Activated T-cell treated with anti-CD3 and anti-CD28 coated beads for 24 hours (primary cell): Measurements from ENCODE around the gene HSD3B7.
"Not testable (repeated sequence)": the region's sequence is repeated elsewhere in the genome, so short reads cannot be mapped to it uniquely, and the experiment has no call there.

Source experiments
- DNase-seq: peaks from one replicate; pipeline ENCODE4 v3.0.0-alpha.2; 2020; ENCODE audit warnings: low read depth

HSD3B7 gene

DNA sequence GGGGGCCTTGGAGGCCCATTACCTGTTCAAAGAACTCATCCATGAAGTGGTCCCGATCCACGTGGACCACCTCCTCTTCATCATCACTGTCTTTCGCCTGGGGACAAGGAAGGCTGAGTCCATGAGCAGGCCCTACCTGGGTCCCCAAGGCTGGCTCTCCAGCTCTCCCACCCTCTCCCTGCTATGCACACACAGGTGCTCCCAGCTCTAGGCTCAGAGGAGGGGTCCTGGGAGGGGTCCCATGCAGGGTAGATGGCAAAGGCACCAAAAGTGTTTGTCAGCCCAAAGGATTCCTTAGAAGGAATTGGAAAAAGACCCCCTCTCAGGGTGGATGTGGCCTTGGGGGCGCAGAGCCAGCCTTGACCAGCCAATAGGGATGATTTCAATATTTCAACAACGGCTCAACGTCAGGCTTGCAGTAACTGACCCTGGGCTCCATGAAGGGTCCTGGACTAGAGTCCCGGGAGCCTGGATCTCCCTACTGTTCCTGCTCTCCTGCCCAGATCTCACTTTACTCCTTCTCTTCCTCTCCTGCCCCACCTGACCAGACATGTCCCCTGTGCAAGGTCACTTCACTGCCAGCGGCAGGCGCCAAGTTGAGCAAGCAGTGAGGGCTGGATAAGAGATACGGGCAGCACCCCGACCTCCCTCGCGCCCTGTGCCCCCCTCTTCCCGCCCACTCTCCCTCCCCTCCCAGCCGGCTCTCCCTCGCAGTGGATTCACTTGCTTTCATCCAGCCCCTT is 16.7 kb downstream of the HSD3B7 start:
- no peak for DNase-seq

DNA sequence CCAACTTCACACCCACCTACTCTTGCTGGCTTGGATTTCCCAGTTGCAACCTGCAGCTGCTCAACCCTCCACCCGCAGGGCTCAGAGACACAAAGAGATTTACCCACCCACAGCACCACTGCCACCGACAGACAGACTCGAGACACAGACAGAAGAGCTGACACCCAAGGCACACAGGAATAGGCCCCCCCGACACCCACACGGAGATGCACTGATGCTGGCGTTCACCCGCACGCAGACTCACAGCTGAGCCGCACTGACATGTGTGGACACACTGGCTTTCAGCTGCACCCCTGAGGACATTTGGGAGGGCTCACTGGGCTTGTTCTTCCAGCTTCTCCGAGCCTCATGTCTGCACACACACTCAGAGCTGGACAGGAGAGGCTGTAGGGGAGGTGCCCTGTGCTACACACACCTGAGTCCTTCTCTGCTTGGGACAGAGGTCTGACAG is 17.3 kb downstream of the HSD3B7 start:
- DNase-seq = no peak

DNA sequence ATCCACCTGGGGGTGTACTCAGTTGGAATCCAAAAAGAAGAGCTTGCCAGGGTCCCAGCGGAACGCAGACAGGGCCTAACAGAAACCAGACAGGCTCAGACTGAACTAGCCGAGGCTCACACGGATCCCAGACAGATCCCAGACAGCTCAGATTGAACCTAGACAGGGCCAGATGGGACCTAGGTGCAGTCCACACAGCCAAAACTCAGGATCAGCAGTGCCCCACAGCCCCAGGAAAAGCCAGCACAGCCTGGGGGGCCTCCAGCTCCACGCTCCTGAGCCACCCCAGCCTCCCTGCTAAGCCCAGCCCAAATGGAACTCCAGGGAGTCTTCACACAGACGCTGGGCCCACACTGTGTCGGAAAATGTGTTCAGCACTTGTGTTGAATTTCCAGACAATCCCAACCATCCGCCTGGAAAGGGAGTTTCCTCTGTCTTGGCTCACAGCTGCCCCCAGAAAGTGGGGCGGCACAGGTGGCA is 17.9 kb downstream of the HSD3B7 start:
- no peak for DNase-seq

DNA sequence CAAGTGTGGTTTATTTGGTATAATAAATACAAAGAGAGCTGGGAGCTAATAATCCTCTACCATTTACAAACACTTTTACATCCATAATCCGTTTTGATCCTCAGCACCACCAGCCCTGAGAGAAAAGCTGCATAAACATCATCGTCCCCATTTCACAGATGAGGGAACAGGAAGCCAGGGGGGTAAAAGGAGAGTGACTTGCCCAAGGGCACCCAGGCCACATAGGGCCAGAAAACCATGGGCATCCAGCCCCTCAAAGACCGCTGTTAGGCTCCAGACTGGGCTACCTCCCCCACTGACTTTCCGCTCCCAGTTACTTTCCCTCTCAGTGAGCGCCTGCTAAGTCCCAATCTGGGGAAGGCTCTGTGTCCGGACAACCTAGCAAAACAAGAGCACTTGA is 18.7 kb downstream of the HSD3B7 start:
- no peak for DNase-seq

DNA sequence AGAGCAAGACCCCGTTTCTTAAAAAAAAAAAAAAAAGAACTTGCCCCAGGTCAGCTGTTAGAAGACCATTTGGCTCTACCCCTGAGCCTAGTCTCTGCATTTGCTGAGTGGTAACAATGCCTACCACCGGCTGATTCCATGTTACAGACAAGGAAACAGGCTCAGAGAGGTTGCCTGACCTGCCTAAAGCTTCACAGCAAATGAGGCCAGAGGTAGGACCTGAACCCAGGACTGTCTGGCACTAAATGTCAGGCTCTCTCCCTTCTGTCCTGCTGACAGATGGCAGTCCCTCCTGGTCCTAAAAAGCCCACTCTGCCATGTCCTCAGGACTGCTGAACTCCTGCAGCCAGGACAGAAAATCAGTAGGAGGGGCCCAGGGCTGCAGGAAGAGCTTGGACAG is 19.7 kb downstream of the HSD3B7 start:
- DNase-seq = no peak

DNA sequence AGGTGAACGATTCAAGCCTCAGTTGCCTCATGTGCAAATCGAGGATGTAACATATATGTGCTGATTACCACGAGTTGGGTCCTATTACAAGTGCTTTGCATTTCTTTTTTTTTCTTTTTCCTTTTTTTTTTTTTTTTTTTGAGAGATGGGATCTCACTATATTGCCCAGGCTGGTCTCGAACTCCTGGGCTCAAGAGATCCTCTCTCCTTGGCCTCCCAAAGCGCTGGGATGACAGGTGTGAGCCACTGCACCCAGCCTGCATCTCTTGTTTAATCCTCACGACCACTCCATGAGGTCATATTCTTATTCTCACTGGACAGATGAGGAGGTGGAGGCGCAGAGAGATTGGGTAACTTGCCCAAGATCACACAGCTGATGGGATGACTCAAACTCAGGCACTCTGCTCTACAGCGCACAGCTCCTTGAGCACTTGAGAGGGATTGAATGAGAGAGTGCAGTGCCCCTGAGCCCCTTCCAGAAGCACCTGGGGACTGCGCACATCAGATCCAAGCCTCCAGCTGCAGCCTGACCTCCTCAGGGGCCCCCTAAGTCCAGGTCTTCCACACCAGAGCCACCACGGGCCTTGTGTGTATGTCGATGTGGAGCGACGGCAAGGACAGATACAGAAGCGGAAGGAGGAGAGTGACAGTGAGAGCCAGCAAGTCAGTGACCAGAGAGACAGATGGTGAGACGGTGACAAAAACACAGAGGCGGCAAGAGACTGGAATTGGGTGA is 20.5 kb downstream of the HSD3B7 start:
- DNase-seq = no peak

DNA sequence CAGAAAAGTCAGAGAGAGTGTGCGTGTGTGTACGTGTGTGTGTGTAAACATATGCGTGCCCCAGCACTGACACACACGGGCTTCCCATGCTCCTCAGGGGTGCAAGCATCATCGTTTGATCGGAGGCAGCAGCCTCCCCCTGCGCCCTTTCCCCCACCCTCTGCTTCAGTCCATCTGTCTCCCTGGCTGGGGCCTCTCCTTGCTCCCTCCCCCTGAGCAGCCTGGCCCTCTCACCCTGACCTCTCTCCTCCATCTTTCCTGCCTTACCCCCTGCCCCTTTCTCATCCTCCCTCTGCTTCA is 21.0 kb downstream of the HSD3B7 start:
- DNase-seq = no peak

DNA sequence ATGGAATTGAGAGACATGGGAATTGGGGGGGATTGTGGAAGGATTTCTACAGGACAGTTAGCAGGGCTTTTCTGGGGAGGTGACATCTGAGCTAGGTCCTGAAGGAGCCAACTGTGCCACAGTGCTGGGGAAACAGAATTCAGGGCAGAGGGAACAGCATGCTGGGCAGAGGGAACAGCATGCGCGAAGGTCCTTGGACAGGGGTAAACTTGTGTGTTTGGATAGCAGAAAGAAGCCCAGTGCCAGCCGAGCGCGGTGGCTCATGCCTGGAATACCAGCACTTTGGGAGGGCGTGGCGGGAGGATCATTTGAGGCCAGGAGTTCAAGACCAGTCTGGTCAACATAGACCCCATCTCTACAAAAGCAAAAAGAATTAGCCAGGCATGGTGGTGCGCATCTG is 21.6 kb downstream of the HSD3B7 start:
- DNase-seq = no peak

DNA sequence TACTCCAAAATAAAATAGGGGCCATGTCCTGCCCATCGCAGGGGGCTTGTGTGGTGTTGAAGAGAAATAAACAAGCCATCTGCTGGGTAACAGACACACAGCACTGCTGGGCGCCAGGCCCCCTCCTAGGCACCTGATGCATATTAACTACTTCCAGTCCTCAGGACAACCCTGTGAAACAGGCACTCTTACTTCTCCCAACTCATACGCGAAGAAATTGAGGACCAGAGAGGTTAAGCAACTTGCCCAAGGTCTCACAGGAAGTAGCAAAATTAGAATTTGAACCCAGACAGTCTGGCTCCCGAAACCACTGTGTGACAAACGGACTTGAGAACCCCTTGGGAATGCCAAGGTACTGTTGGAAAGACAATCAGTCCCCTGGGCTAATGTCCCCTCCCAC is 22.7 kb downstream of the HSD3B7 start:
- DNase-seq = no peak

DNA sequence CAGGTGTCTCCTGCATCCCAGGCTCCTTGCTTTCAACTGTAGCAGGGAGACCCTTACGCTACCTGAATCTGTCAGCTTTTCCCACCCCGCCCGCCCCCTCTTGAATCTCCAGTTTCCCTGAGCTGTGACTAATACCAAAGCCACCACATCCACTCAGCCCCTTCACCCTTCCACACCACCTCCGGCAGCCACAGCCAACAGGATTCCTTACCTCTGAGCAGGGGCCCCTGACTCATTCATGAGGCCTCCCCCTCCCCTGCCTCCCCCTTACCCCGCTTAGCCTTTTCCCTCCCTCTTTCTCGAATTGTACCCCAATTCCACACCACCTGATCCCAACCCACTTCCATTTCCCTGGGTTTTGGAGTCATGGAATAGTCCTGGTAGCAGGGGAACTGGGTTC is 23.1 kb downstream of the HSD3B7 start:
- DNase-seq = no peak

DNA sequence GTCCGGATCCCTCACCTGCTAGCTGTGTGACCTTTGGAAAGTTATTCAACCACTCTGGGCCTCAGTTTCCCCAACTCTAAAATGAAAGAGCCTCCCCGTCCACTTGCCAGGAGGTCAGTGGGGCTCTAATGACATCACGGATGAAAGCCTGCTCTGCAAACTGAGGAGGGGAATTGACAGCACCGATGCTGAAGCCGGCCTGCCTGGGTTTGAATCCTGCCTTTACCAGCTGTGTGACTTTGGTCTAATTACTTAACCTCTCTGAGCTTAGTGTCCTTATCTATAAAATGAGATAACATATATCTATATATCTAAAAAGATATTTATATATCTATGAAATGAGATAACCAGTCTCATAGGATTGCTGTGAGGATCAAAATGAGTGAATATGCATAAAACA is 23.5 kb downstream of the HSD3B7 start:
- no peak for DNase-seq

DNA sequence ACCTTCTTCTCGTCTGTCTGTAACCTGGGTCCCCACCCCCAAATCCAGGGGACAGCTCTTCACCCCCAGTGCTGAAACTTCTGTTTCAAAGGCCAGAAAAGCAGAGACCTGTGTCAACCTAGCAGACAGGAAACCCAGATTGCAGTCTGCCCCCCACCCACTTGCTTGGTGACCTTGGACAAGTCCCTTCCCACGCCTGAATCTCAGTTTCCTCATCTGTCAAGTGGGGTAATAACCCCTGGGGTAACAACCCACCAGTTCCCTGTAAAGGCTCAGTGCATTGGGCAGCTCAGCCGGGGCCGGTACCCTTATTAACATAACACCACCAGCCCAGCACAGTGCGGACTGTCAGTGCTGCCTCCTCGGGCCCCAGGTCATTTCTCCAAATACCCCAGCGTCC is 24.1 kb downstream of the HSD3B7 start:
- DNase-seq = no peak

DNA sequence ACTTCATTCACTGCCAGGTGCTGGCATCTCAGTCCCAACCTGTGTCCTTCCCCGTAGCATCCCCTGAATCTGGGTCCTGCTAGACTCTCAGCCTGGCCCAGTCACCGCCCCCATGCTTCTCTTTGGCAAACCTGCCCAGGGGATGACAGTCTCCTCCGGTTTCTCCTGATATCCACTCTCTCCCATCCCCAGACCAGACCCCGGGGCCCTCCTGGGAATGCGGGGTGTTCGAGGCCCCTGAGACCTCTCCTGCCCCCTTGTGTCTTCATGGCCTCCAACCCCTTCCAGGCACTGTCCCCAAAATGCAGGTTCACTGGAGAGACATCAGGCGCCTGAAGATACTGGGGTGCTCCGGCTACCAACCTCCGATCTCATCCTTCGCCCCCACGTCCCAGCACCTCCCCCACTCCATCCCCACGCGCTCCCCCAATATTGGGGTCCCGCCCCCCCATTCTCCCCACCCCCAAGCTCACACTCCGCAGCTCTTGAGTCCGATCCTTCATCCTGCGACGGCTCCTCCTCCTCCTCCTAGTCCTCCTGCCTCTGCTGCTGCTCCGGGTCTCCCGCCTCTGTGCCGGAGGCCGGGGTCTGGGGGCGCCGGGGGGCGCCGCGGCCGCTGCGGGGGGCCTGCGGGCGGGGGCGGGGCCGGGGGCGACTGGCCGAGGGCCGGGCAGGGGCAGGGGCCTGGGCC is 25.0 kb downstream of the HSD3B7 start:
- no peak for DNase-seq

DNA sequence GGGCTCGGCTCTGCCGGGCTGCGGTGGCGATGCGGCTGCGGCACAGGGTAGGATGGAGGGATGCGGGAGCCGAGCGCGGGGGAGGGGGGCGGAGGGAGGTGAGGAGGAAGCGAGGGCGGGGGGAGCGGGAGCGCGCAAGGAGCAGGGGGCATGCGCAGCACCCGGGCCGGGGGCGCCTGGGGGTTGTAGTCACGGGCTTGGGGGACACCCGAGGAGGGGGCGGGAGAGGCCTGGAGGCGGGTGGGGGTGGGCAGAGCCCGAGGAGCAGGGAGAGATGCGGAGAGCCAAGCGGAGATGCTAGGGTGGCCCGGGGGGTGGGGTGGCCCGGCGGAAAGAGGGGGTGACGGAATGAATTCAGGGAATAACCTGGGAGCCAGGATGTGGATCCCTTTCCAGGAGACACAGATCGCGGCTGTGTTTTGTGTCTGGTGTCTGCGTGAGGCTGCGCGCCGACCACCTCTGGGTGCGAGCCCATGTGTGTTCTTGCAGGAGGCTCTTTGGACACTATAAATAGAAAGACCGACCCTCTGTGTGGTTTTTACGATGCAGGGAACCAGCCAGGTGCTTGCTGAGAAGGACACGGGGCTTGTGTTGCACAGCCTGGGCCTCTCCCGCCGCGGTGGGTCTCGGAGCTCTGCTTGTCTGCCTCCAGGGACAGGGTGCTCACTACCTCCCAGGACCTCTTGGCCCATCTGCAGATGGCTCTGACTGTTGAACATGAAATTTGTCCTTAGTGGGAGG is 25.7 kb downstream of the HSD3B7 start, which contains the start of gene STX1B:
Gene STX1B, minus strand, starts transcription at position 54 of the 741 bp plus-strand sequence. CDS start 242 bp downstream, outside the sequence.
- DNase-seq = peak; percentile 33

DNA sequence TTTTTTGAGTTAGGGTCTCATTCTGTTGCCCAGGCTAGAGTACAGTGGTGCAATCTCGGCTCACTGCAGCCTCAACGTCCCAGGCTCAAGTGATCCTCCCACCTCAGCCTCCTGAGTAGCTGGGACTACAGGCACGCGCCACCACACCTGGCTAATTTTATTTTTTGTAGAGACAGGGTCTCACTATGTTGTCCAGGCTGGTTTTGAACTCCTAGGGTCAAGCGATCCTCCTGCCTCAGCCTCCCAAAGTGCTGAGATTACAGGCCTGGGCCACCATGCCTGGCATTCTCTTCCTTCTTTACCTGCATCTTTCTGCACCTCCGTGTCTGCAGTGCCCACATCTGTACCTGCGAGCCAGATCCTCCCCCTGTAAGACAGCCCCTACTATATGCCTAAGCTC is 26.8 kb downstream of the HSD3B7 start:
- DNase-seq = not testable (repeated sequence)

DNA sequence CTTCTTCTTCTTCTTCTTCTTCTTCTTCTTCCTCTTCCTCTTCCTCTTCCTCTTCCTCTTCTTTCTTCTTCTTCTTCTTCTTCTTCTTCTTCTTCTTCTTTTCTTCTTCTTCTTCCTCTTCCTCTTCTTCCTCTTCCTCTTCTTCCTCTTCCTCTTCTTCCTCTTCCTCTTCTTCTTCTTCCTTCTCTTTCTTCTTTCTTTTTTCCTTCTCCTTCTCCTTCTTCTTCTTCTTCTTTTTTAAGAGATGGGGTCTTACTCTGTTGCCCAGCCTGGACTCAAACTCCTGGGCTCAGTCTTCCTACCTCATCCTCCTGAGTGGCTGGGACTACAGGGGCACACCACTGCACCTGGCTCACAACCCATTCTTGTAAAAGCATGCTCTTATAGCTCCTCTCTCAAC is 28.3 kb downstream of the HSD3B7 start:
- not testable (repeated sequence) for DNase-seq

DNA sequence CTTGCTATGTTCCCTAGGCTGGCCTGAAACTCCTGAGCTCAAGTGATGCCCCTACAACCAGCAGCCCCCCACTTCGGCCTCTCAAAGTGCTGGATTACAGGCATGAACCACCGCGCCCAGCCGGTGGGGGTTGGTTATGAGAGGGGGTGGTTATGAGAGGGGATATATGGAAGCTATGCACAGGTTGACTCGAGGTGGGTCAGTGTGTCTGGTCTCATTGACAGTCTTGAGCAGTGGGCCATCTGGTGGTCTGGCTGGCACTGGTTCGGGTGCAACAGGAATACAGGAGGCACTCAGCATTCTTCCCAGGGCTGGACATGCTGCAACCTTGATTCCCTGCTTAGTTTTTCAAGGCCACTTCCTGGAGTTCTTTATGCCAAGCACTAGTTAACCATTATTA is 31.0 kb downstream of the HSD3B7 start:
- no peak for DNase-seq

DNA sequence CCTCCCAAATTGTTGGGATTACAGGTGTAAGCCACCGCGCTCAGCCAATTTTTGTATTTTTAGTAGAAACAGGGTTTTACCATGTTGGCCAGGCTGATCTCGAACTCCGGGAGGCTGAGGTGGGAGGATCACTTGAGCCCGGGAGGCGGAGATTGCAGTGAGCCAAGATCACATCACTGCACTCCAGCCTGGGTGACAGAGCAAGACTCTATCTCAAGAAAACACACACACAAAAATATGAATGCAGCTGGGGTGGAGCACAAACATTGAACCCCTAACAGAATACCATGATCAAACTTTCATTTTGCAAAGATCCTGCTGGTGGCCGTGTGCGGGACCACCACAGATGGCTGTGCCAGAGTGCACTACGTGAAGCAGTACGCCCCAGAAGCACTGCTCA is 32.7 kb downstream of the HSD3B7 start:
- not testable (repeated sequence) for DNase-seq

DNA sequence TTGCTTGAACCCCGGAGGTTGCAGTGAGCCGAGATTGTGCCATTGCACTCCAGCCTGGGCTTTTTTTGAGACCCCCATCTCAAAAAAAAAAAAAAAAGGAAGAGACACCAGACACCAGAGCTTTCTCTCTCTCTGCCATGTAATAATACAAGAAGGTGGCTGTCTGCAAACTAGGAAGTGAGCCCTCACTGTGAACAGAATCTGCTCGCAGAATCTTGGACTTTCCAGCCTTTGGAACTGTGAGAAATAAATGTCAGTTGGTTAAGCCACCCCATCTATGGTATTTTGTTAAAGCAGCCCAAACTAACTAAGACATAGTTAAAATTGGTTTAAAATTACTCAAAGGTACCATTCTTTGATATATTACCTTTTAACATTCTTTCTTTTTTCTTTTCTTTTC is 35.5 kb downstream of the HSD3B7 start:
- DNase-seq = no peak

DNA sequence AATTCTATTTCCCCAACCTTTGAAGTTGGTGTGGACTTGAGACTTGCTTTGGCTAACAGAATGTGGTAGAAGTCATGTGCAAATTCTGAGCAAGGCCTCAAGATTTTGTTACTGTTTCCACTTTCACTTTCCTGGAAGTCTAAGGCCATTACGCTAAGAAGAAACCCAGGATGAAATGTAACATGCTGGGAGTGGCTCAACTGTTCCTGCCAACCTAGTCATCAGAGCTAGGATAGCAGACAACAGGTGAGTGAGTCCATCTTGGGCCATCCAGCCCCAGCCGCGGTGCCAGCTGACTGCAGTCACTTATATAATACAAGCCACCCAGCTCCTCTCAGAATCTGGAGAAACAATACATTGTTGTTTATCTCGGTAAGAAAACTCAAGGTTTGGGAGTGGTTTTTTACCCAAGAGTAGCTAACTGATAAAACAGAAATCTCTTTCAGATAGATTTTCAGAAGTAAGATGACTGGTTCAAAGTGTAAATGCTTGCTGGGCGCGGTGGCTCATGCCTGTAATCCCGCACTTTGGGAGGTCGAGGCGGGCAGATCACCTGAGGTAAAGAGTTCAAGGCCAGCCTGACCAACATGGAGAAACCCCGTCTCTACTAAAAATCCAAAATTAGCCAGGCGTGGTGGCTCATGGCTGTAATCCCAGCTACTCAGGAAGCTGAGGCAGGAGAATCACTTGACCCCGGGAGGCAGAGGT is 37.7 kb downstream of the HSD3B7 start:
- DNase-seq = no peak

DNA sequence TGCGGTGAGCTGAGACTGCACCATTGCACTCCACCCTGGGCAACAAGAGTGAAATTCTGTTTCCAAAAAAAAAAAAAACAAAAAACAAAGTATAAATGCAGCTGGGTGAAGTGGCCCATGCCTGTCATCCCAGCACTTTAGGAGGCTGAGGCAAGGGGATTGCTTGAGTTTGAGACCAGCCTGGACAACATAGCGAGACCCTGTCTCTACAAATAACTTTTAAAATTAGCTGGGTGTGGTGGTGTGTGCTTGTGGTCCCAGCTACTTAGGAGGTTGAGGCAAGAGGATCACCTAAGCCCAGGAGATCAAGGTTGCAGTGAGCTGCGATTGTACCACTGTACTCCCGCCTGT is 38.2 kb downstream of the HSD3B7 start:
- DNase-seq = no peak
